MM.1S (cell line): Measurements from ENCODE around the gene PRKCSH.

ENCODE experiments used
- DNase-seq: peaks from one replicate; pipeline ENCODE4 v3.0.0-alpha.2; 2015
- H2AFZ ChIP-seq: fragments of 300-600 bp; sonication (generic); 2 replicates; pipeline ENCODE4 v1.6.0; 2016; ENCODE audit warnings: antibody characterized with exemption, low read length
- H3F3A ChIP-seq: fragments of 300-600 bp; sonication (generic); 2 replicates; pipeline ENCODE4 v1.6.1; 2016; ENCODE audit warnings: mild to moderate bottlenecking, antibody characterized with exemption, low read length, moderate library complexity, mixed read lengths; ENCODE audit not compliant: insufficient read depth
- H3K27ac ChIP-seq: fragments of 300-600 bp; sonication (generic); 2 replicates; pipeline ENCODE4 v1.5.1; 2016; ENCODE audit warnings: mild to moderate bottlenecking, low read length
- H3K27me3 ChIP-seq: fragments of 300-600 bp; sonication (generic); replicated peaks from 2 replicates; pipeline ENCODE4 v1.6.0; 2016; ENCODE audit warnings: low read length; ENCODE audit not compliant: insufficient read depth
- H3K36me3 ChIP-seq: fragments of 300-600 bp; sonication (generic); replicated peaks from 2 replicates; pipeline ENCODE4 v1.6.1; 2016; ENCODE audit warnings: mild to moderate bottlenecking, low read length, mixed read lengths; ENCODE audit not compliant: insufficient read depth
- H3K4me1 ChIP-seq: fragments of 300-600 bp; sonication (generic); 2 replicates; pipeline ENCODE4 v1.6.1; 2016; ENCODE audit warnings: low read length, mixed read lengths
- H3K4me2 ChIP-seq: fragments of 300-600 bp; sonication (generic); 2 replicates; pipeline ENCODE4 v1.6.0; 2016; ENCODE audit warnings: low read depth, low read length
- H3K4me3 ChIP-seq: fragments of 300-600 bp; sonication (generic); 2 replicates; pipeline ENCODE4 v1.5.1; 2016; ENCODE audit warnings: low read length, mixed read lengths
- H3K79me2 ChIP-seq: fragments of 300-600 bp; sonication (generic); 2 replicates; pipeline ENCODE4 v1.6.1; 2016; ENCODE audit warnings: mixed run types, low read length, mixed read lengths
- H3K9ac ChIP-seq: fragments of 300-600 bp; sonication (generic); 2 replicates; pipeline ENCODE4 v1.6.1; 2016; ENCODE audit warnings: low read length, mixed read lengths
- H3K9me2 ChIP-seq: fragments of 300-600 bp; sonication (generic); replicated peaks from 2 replicates; pipeline ENCODE4 v1.6.1; 2016; ENCODE audit warnings: mild to moderate bottlenecking, low read length, mixed read lengths; ENCODE audit not compliant: insufficient read depth
- H3K9me3 ChIP-seq: fragments of 300-600 bp; sonication (generic); replicated peaks from 2 replicates; pipeline ENCODE4 v1.6.1; 2016; ENCODE audit warnings: mild to moderate bottlenecking, low read length, mixed read lengths; ENCODE audit not compliant: insufficient read depth
- H4K20me1 ChIP-seq: fragments of 300-600 bp; sonication (generic); 2 replicates; pipeline ENCODE4 v1.6.1; 2016; ENCODE audit warnings: mild to moderate bottlenecking, low read length, moderate library complexity, mixed read lengths; ENCODE audit not compliant: insufficient read depth
- EZH2 ChIP-seq: fragments of 300-600 bp; sonication (generic); optimal IDR thresholded peaks from 2 replicates; pipeline ENCODE3; 2017; ENCODE audit warnings: low read depth, mild to moderate bottlenecking, antibody characterized with exemption, low read length, mixed read lengths
- EZH2phosphoT487 ChIP-seq: fragments of 300-600 bp; sonication (generic); IDR thresholded peaks from 2 replicates; pipeline ENCODE4 v1.6.1; 2018; ENCODE audit warnings: antibody characterized with exemption, low read length
- TF ChIP-seq, protein P1 (sequence below): fragments of 300-600 bp; sonication (generic); IDR thresholded peaks from 2 replicates; pipeline ENCODE4 v1.5.1; 2016; ENCODE audit warnings: antibody characterized with exemption, low read length, mixed read lengths

The PRKCSH gene

GRCh38 chr19:11434703-11435056, 755 bp upstream of the PRKCSH start:
- Histone ChIP-seq H3K4me1 (no peaks in the 10 kb centered on the region; the same call in 1 of the 2 replicates), H3F3A (no peaks in the 10 kb centered on the region), H3K27me3 (peaks cover 16% of the 10 kb centered on the region; the same call in 1 of the 2 replicates), H3K27ac (peak overlapping the region; percentile 69; the same call in 1 of the 2 replicates), H3K36me3 (no peaks in the 10 kb centered on the region), H3K9me2 (no peaks in the 10 kb centered on the region), H3K4me3 (peak overlapping the region; percentile 89), H2AFZ (peak overlapping the region; percentile 87), H3K9ac (peak overlapping the region; percentile 37; the same call in 1 of the 2 replicates), H3K4me2 (peak overlapping the region; percentile 88), H3K9me3 (no peaks in the 10 kb centered on the region), H4K20me1 (no peaks in the 10 kb centered on the region), H3K79me2 (peaks cover 22% of the 10 kb centered on the region)
- TF ChIP-seq, protein P1, sequence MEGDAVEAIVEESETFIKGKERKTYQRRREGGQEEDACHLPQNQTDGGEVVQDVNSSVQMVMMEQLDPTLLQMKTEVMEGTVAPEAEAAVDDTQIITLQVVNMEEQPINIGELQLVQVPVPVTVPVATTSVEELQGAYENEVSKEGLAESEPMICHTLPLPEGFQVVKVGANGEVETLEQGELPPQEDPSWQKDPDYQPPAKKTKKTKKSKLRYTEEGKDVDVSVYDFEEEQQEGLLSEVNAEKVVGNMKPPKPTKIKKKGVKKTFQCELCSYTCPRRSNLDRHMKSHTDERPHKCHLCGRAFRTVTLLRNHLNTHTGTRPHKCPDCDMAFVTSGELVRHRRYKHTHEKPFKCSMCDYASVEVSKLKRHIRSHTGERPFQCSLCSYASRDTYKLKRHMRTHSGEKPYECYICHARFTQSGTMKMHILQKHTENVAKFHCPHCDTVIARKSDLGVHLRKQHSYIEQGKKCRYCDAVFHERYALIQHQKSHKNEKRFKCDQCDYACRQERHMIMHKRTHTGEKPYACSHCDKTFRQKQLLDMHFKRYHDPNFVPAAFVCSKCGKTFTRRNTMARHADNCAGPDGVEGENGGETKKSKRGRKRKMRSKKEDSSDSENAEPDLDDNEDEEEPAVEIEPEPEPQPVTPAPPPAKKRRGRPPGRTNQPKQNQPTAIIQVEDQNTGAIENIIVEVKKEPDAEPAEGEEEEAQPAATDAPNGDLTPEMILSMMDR = no peak
- TF ChIP-seq EZH2phosphoT487 = no peak
- no peak for TF ChIP-seq EZH2
- no peak for DNase-seq

DNA sequence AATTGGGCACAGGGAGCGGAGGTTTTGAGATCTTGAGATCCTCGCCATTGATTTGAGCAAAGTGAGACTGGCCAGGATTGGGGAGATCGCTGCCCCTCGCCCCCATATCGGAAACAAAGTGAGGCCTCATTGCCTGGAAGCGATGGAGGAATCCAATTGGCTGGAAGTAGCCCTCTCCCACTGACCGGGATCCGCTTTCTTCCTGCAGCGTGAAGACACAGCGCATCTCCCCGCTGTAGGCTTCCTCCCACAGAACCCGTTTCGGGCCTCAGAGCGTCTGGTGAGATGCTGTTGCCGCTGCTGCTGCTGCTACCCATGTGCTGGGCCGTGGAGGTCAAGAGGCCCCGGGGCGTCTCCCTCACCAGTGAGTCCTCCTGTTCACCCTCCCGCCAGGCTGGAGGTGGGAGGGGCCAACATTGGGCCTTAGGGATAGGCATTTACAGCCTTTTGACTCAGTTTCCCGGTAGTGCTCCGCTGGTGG, 438 bp downstream of the PRKCSH start:
- H3K36me3 ChIP-seq = no peaks in the 10 kb centered on the region
- no peaks in the 10 kb centered on the region; the same call in 1 of the 2 replicates for H3K4me1 ChIP-seq
- H3K9ac ChIP-seq = peak overlapping the region; percentile 85
- H3K27me3 ChIP-seq = 0 out of 2 replicates have a peak, but pooled peaks cover 9% of the 10 kb centered on the region
- H3K9me3 ChIP-seq = no peaks in the 10 kb centered on the region
- peak overlapping the region; percentile 89 for H3K4me3 ChIP-seq
- H3F3A ChIP-seq = no peaks in the 10 kb centered on the region
- H3K4me2 ChIP-seq = peak overlapping the region; percentile 72
- H3K79me2 ChIP-seq = peaks cover 22% of the 10 kb centered on the region
- H3K27ac ChIP-seq = peak overlapping the region; percentile 69; the same call in 1 of the 2 replicates
- DNase-seq = no peak
- no peaks in the 10 kb centered on the region for H4K20me1 ChIP-seq
- H2AFZ ChIP-seq = peak overlapping the region; percentile 71
- H3K9me2 ChIP-seq = no peaks in the 10 kb centered on the region
- TF ChIP-seq, protein P1 = no peak
- no peak for TF ChIP-seq EZH2
- no peak for TF ChIP-seq EZH2phosphoT487

DNA sequence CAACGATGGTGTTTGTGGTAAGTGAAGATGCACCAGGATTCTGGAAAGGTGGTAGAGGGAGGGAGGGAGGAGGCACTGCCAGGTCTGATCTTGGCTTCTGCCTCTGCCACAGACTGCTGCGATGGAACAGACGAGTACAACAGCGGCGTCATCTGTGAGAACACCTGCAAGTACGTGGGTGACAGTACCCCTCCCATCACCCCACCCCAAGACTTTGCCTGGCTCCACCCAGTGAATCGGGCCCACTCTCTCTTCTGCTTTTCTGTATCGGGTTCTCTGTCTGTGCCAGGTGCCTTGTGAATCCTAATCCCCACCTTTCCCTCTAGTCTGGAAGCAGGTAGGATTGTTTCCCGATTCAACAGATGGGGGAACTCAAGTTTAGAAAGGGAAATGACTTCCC, 2.5 kb downstream of the PRKCSH start:
- no peaks in the 10 kb centered on the region for H4K20me1 ChIP-seq
- TF ChIP-seq EZH2 (no peak), EZH2phosphoT487 (no peak)
- no peak overlapping the region for H3K9ac ChIP-seq
- H3K27ac ChIP-seq = no peak overlapping the region
- no peaks in the 10 kb centered on the region for H3K9me2 ChIP-seq
- peaks cover 22% of the 10 kb centered on the region for H3K79me2 ChIP-seq
- no peak overlapping the region for H3K4me3 ChIP-seq
- DNase-seq = no peak
- no peaks in the 10 kb centered on the region for H3F3A ChIP-seq
- H2AFZ ChIP-seq = no peak overlapping the region
- 0 out of 2 replicates have a peak, but pooled peaks cover 4% of the 10 kb centered on the region for H3K27me3 ChIP-seq
- H3K4me2 ChIP-seq = no peak overlapping the region
- H3K4me1 ChIP-seq = no peaks in the 10 kb centered on the region; the same call in 1 of the 2 replicates
- H3K9me3 ChIP-seq = no peaks in the 10 kb centered on the region
- H3K36me3 ChIP-seq = no peaks in the 10 kb centered on the region

DNA sequence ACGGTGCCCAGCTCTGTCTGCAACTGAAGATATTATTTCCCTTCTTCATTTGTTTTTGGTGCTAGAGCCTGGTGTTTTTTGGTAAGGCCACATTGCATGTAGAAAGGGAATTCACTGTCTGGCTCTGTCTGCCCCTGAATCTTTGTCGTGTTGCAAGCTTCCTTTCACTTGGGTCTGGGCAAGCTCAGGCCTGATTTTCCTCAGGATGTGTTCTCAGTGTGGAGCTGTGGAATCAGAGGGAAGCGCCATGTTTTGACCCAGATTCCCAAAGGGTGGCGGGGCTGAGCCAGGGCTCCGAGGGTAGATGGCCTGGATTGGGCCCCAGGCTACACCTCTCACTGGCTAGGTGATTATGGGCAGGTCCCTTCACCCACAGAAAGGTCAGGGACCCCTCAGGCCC, 8.6 kb downstream of the PRKCSH start:
- Histone ChIP-seq H4K20me1 (no peaks in the 10 kb centered on the region), H3K27me3 (no peaks in the 10 kb centered on the region), H3K36me3 (no peaks in the 10 kb centered on the region), H3K4me3 (no peak overlapping the region), H3K9ac (no peak overlapping the region), H3F3A (no peaks in the 10 kb centered on the region), H3K79me2 (no peaks in the 10 kb centered on the region), H3K4me2 (no peak overlapping the region), H3K9me2 (no peaks in the 10 kb centered on the region), H3K27ac (no peak overlapping the region), H3K9me3 (no peaks in the 10 kb centered on the region), H3K4me1 (no peaks in the 10 kb centered on the region), H2AFZ (no peak overlapping the region)
- TF ChIP-seq, protein P1 = no peak
- TF ChIP-seq EZH2phosphoT487 (no peak), EZH2 (no peak)
- no peak for DNase-seq
